H1 (cell line): Measurements from ENCODE around the gene TSSC4. TPM values are rescaled to one million over a fixed set of nuclear protein-coding genes. Genes with fewer than 3 reads are reported as not detected.

ENCODE experiments used
- CTCF ChIA-PET: fragments of 300-600 bp; sonication (Branson Sonifier 250); formaldehyde crosslinking; loops from one replicate; lab custom pipeline; 2021; ENCODE audit not compliant: partially characterized antibody; lab: Charles Lee
- POLR2A ChIA-PET: fragments of 300-600 bp; sonication (Branson Sonifier 250); formaldehyde crosslinking; loops from one replicate; lab custom pipeline; 2021; ENCODE audit warnings: inconsistent platforms; ENCODE audit not compliant: partially characterized antibody; lab: Charles Lee
- DNase-seq, 2 experiments: peaks; one replicate each; pipeline versions ENCODE4 v3.0.0 to v3.0.0-alpha.2; 2010 to 2022; ENCODE audit warnings: low spot score in 2 of 2, low read depth in 1 of 2, mixed read lengths in 1 of 2
- FAIRE-seq: peaks from 2 replicates; lab custom pipeline; 2011; peaks lifted over from hg19 to GRCh38; lab: Jason Lieb, UNC
- H2AFZ ChIP-seq: 2 replicates; pipeline ENCODE4 v1.8.1; 2012; ENCODE audit warnings: low read length, inconsistent platforms
- H2AK5ac ChIP-seq: 2 replicates; pipeline ENCODE4 v1.6.1; 2013; ENCODE audit warnings: low read depth, low read length
- H2BK120ac ChIP-seq: replicated peaks from 2 replicates; pipeline ENCODE3; 2013; ENCODE audit warnings: low read depth, low read length, inconsistent platforms
- H2BK12ac ChIP-seq: 2 replicates; pipeline ENCODE4 v1.6.1; 2013; ENCODE audit warnings: low read depth, low read length
- H2BK15ac ChIP-seq: 2 replicates; pipeline ENCODE4 v1.6.1; 2013; ENCODE audit warnings: low read length
- H2BK20ac ChIP-seq: 2 replicates; pipeline ENCODE4 v1.6.1; 2013; ENCODE audit warnings: low read length
- H2BK5ac ChIP-seq: 2 replicates; pipeline ENCODE4 v1.6.1; 2013; ENCODE audit warnings: low read depth, low read length
- H3K14ac ChIP-seq: 2 replicates; pipeline ENCODE4 v1.6.1; 2013; ENCODE audit warnings: inconsistent platforms; ENCODE audit not compliant: insufficient read length
- H3K18ac ChIP-seq: 2 replicates; pipeline ENCODE4 v1.6.1; 2013; ENCODE audit warnings: low read length; ENCODE audit errors: extremely low read depth
- H3K23ac ChIP-seq: 2 replicates; pipeline ENCODE4 v1.6.1; 2013; ENCODE audit warnings: inconsistent platforms; ENCODE audit not compliant: insufficient read length
- H3K23me2 ChIP-seq: 2 replicates; pipeline ENCODE4 v1.6.1; 2013; ENCODE audit warnings: low read depth, low read length
- H3K27ac ChIP-seq: 2 replicates; pipeline ENCODE4 v1.6.1; 2011; ENCODE audit warnings: low read depth, low read length, inconsistent platforms
- H3K27me3 ChIP-seq, 4 experiments: replicated peaks in 1 of 4; 1 replicate in 1 of 4; 2 replicates in 3 of 4; pipeline versions ENCODE4 v1.6.1 to v1.8.1; 2011 to 2013; ENCODE audit warnings: low read length in 3 of 4, mild to moderate bottlenecking in 3 of 4, inconsistent platforms in 2 of 4, mixed read lengths in 2 of 4, moderate library complexity in 1 of 4; ENCODE audit not compliant: control insufficient read depth in 3 of 4, insufficient read depth in 3 of 4; ENCODE audit errors: extremely low read depth in 1 of 4
- H3K36me3 ChIP-seq, 4 experiments: 2 replicates each; pipeline versions ENCODE4 v1.6.1 to v1.8.1; 2011 to 2013; ENCODE audit warnings: mild to moderate bottlenecking in 4 of 4, low read length in 3 of 4, moderate library complexity in 2 of 4, control low read depth in 1 of 4, inconsistent platforms in 1 of 4; ENCODE audit not compliant: insufficient read depth in 4 of 4, control insufficient read depth in 2 of 4
- H3K4ac ChIP-seq: replicated peaks from 2 replicates; pipeline ENCODE3; 2013; ENCODE audit warnings: low read length, low read depth, mixed read lengths, inconsistent platforms; ENCODE audit not compliant: insufficient read length
- H3K4me1 ChIP-seq, 4 experiments: replicated peaks in 1 of 4; 1 replicate in 1 of 4; 2 replicates in 3 of 4; pipeline versions ENCODE4 v1.6.1 to v1.8.1; 2011 to 2013; ENCODE audit warnings: low read length in 3 of 4, inconsistent platforms in 2 of 4, mixed read lengths in 1 of 4; ENCODE audit not compliant: insufficient read depth in 4 of 4, control insufficient read depth in 3 of 4
- H3K4me2 ChIP-seq, 2 experiments: 2 replicates each; pipeline versions ENCODE4 v1.6.1 to v1.8.1; 2011 to 2013; ENCODE audit warnings: low read depth in 2 of 2, low read length in 2 of 2, control low read depth in 1 of 2, inconsistent platforms in 1 of 2, mild to moderate bottlenecking in 1 of 2; ENCODE audit not compliant: insufficient read depth in 1 of 2
- H3K4me3 ChIP-seq, 4 experiments: fragments of 200-600, 300-600 bp in 1 of 4; sonication (generic), shearing (Covaris generic), sonication (Bioruptor Twin) in 1 of 4; 2 replicates each; pipeline versions ENCODE4 v1.5.1 to v1.8.1; 2011 to 2016; ENCODE audit warnings: low read length in 4 of 4, low read depth in 3 of 4, control low read depth in 2 of 4, inconsistent platforms in 2 of 4, mild to moderate bottlenecking in 2 of 4, mixed read lengths in 1 of 4, moderate library complexity in 1 of 4; ENCODE audit not compliant: insufficient read depth in 2 of 4; ENCODE audit errors: extremely low read depth in 1 of 4
- H3K56ac ChIP-seq: replicated peaks from 2 replicates; pipeline ENCODE3; 2013; ENCODE audit warnings: low read depth, mild to moderate bottlenecking, mixed read lengths, low read length, inconsistent platforms; ENCODE audit not compliant: insufficient read length
- H3K79me1 ChIP-seq: 2 replicates; pipeline ENCODE4 v1.6.1; 2013; ENCODE audit warnings: low read depth, low read length, control low read depth
- H3K79me2 ChIP-seq, 2 experiments: 2 replicates each; pipeline versions ENCODE4 v1.6.1 to v1.8.1; 2012 to 2013; ENCODE audit warnings: low read length in 2 of 2, mild to moderate bottlenecking in 2 of 2, inconsistent platforms in 1 of 2; ENCODE audit not compliant: insufficient read depth in 2 of 2, control insufficient read depth in 1 of 2
- H3K9ac ChIP-seq, 4 experiments: replicated peaks in 1 of 4; 1 replicate in 1 of 4; 2 replicates in 3 of 4; pipeline versions ENCODE4 v1.6.1 to v1.8.1; 2011 to 2013; ENCODE audit warnings: low read depth in 3 of 4, low read length in 3 of 4, control low read depth in 2 of 4, mild to moderate bottlenecking in 2 of 4, moderate library complexity in 2 of 4, inconsistent platforms in 1 of 4; ENCODE audit errors: extremely low read depth in 1 of 4
- H3K9me3 ChIP-seq, 2 experiments: 2 replicates each; pipeline versions ENCODE4 v1.6.1 to v1.8.1; 2012 to 2013; ENCODE audit warnings: mild to moderate bottlenecking in 2 of 2, moderate library complexity in 2 of 2, control low read depth in 1 of 2, inconsistent platforms in 1 of 2, low read depth in 1 of 2, low read length in 1 of 2, mixed read lengths in 1 of 2; ENCODE audit not compliant: insufficient read depth in 2 of 2
- H4K20me1 ChIP-seq, 2 experiments: replicated peaks in 1 of 2; 2 replicates each; pipeline versions ENCODE3 to v1.8.1; 2011 to 2013; ENCODE audit warnings: inconsistent platforms in 2 of 2, low read length in 2 of 2, mild to moderate bottlenecking in 1 of 2; ENCODE audit not compliant: insufficient read depth in 2 of 2, control insufficient read depth in 1 of 2
- H4K5ac ChIP-seq: 2 replicates; pipeline ENCODE4 v1.6.1; 2013; ENCODE audit warnings: low read length, low read depth, mixed read lengths, inconsistent platforms; ENCODE audit not compliant: insufficient read length
- H4K8ac ChIP-seq: 2 replicates; pipeline ENCODE4 v1.8.0; 2013; ENCODE audit warnings: mild to moderate bottlenecking, moderate library complexity, low read length, inconsistent platforms; ENCODE audit not compliant: insufficient read depth; ENCODE audit errors: extremely low read depth
- H4K91ac ChIP-seq: replicated peaks from 2 replicates; pipeline ENCODE3; 2013; ENCODE audit warnings: low read length, mixed read lengths, inconsistent platforms; ENCODE audit not compliant: insufficient read length
- ASH2L ChIP-seq: fragments of 200-600, 300-600 bp; sonication (generic); IDR thresholded peaks from one replicate; pipeline ENCODE4 v1.7.1; 2017; ENCODE audit warnings: low read length
- CTBP2 ChIP-seq: IDR thresholded peaks from 2 replicates; pipeline ENCODE4 v1.7.0; 2011; ENCODE audit warnings: borderline replicate concordance, mild to moderate bottlenecking, moderate library complexity, mixed read lengths, low read length; ENCODE audit not compliant: insufficient read depth, insufficient read length
- SIRT6 ChIP-seq: IDR thresholded peaks from one replicate; pipeline ENCODE4 v1.7.1; 2012; ENCODE audit warnings: low read length, inconsistent platforms
- WGBS, 2 experiments: shearing (Covaris generic) in 1 of 2; methylation state at CpG; one replicate each; pipeline versions ENCODE4 v1.1.6 to v1.1.7; 2013 to 2015; ENCODE audit warnings: low lambda C conversion rate in 2 of 2, mixed read lengths in 2 of 2, inconsistent platforms in 1 of 2, low coverage in 1 of 2, missing lambda C conversion rate in 1 of 2; ENCODE audit not compliant: insufficient replicate concordance in 2 of 2, insufficient coverage in 1 of 2, insufficient read length in 1 of 2; ENCODE audit errors: extremely low coverage in 1 of 2, missing lambda C conversion rate in 1 of 2; 5-methylcytosine and 5-hydroxymethylcytosine counted together
- polyA plus RNA-seq, 7 experiments: library from polyadenylated mRNA; depleted of rRNA in 3 of 7; stranded (reverse) in 5 of 7; unstranded in 2 of 7; fragments of >200 nt in 5 of 7; fragments of 200-250 nt in 2 of 7; gene quantifications; 1 replicate in 5 of 7; 2 replicates in 1 of 7; 4 replicates in 1 of 7; pipeline versions ENCODE4 v1.2.1 to v1.2.3, GENCODE V29; 2011 to 2013; ENCODE audit warnings: missing spikeins in 2 of 7, mixed read lengths in 2 of 7
- total RNA-seq: library from RNA; stranded (reverse); fragmentation: NEBNext Ultra II Directional; extraction: Animal tissue kit (Norgen Biotek cat#: 25700); gene quantifications from 2 replicates; pipeline ENCODE4 v1.2.1, GENCODE V29; 2021

Gene TSSC4
- total and polyA plus RNA-seq, 2 of the 8 experiments (the other 6 are each of a cell fraction or from before 2014, with no cell fraction given): 34.0 to 39.3 TPM

DNA sequence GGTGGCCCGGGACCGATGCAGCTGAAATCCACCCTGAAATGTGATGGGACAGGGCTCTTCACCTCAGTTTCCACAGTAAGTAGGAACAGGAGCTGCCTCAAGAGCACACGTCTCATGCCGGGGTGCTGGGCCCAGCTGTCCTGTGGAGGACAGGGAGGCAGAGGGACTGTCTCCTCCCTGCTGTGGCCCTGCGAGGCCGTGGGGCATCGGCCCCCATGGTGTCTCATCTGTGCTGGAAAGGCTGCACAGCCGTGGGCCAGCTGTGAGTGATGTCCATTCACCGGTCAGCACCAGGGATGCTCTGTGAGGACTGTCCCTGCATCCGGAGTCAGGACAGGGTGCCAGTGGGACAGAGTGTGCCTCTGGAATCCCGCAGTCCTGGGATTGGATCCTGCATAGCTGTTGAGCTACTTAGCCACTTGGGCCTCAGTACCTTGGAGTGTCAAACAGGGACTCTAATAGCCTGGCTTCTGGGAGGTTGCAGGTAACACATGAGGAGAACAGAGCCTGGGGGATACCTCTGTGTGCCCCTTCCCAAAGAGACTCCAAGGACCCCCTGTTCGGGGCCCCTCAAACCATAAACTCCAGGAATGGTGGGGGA, 27.3 kb downstream of the TSSC4 start:
- Histone ChIP-seq H3K79me2 (no peaks in the 10 kb centered on the region), H3K56ac (no peak overlapping the region), H3K9me3 (no peaks in the 10 kb centered on the region; a peak in 1 of 4 replicates), H3K14ac (no peak overlapping the region), H3K27ac (no peak overlapping the region), H3K4me3 (no peak overlapping the region), H3K27me3 (peaks cover 0 to 10% (median 0%) of the 10 kb centered on the region in 4 experiments; a peak in 1 of 7 replicates), H3K4me2 (no peak overlapping the region), H2BK120ac (no peak overlapping the region), H2BK15ac (no peak overlapping the region), H3K4me1 (no peaks in the 10 kb centered on the region), H4K5ac (no peak overlapping the region), H3K18ac (no peak overlapping the region), H3K23me2 (peaks cover 19% of the 10 kb centered on the region; the same call in 1 of the 2 replicates), H3K36me3 (no peaks in the 10 kb centered on the region), H4K91ac (no peak overlapping the region), H2BK5ac (no peak overlapping the region), H3K79me1 (no peaks in the 10 kb centered on the region), H2BK12ac (0 out of 2 replicates have a peak overlapping the region, but pooled peaks have one; percentile 9), H3K9ac (no peak overlapping the region), H3K4ac (no peak overlapping the region), H2AK5ac (no peak overlapping the region), H2AFZ (no peak overlapping the region), H2BK20ac (no peak overlapping the region), H4K8ac (no peak overlapping the region), H3K23ac (no peak overlapping the region), H4K20me1 (peaks cover 0 to 20% of the 10 kb centered on the region in 2 experiments)
- 80% methylated on average over 12 of the region's 12 CpGs; no CpG with 5 or more reads in 1 of the 2 experiments for WGBS, 2 experiments
- CTCF ChIA-PET: interaction anchor here (0.7 to 11.5 kb wide), 27 partner anchors 9 to 468 kb away, joined by 3 to 359 read pairs (median 4); partner anchors contain the start of gene TSSC4
- POLR2A ChIA-PET: interaction anchor here (1.1 kb wide), 1 partner anchor 464 kb away, joined by 3 read pairs; no protein-coding TSS in a partner anchor
- TF ChIP-seq CTBP2: no peak
- no peak for TF ChIP-seq ASH2L
- no peak for TF ChIP-seq SIRT6
- FAIRE-seq: no peak
- no peak for DNase-seq
